A673 (cell line): Measurements from ENCODE around the gene FIBP. TPM values are rescaled to one million over a fixed set of nuclear protein-coding genes. Genes with fewer than 3 reads are reported as not detected.
A peak's percentile ranks its signal among the peaks of the same experiment; 100 is the strongest.

Source experiments
- BruUV-seq: library from RNA; stranded (reverse); fragments of 400-500 nt; replicated peaks from 2 replicates; lab custom pipeline; 2021; lab: Mats Ljungman, UMichigan
- CTCF ChIA-PET: fragments of 300-600 bp; sonication (Branson Sonifier 250); formaldehyde crosslinking; loops from one replicate; lab custom pipeline; 2022; ENCODE audit warnings: antibody characterized with exemption; lab: Charles Lee
- POLR2A ChIA-PET: fragments of 300-600 bp; sonication (Branson Sonifier 250); formaldehyde crosslinking; loops from one replicate; lab custom pipeline; 2022; ENCODE audit warnings: antibody characterized with exemption; ENCODE audit not compliant: low non-redundant PET; lab: Charles Lee
- DNase-seq: peaks from one replicate; pipeline ENCODE4 v3.0.0-alpha.2; 2015; ENCODE audit warnings: low spot score
- H3K27ac ChIP-seq: fragments of 200-600 bp; sonication (generic); 2 replicates; pipeline ENCODE4 v1.5.1; 2016; ENCODE audit warnings: mixed run types, low read depth, mild to moderate bottlenecking, mixed read lengths, antibody characterized with exemption, low read length; ENCODE audit not compliant: poor library complexity, severe bottlenecking
- H3K27me3 ChIP-seq: fragments of 200-600 bp; sonication (generic); replicated peaks from 2 replicates; pipeline ENCODE4 v1.6.1; 2017; ENCODE audit warnings: mixed run types, low read depth, mild to moderate bottlenecking, mixed read lengths, antibody characterized with exemption, low read length; ENCODE audit not compliant: insufficient read depth, poor library complexity
- H3K36me3 ChIP-seq: fragments of 200-600 bp; sonication (generic); 2 replicates; pipeline ENCODE4 v1.6.1; 2016; ENCODE audit warnings: mixed run types, mild to moderate bottlenecking, mixed read lengths, antibody characterized with exemption, low read length; ENCODE audit not compliant: insufficient read depth, poor library complexity, severe bottlenecking
- H3K4me1 ChIP-seq: fragments of 200-600 bp; sonication (generic); 2 replicates; pipeline ENCODE4 v1.6.1; 2017; ENCODE audit warnings: mixed run types, mild to moderate bottlenecking, mixed read lengths, antibody characterized with exemption, low read length; ENCODE audit not compliant: insufficient read depth, poor library complexity, severe bottlenecking
- H3K4me3 ChIP-seq: fragments of 200-600 bp; sonication (generic); 2 replicates; pipeline ENCODE4 v1.5.1; 2016; ENCODE audit warnings: low read depth, mixed run types, mild to moderate bottlenecking, mixed read lengths, low read length; ENCODE audit not compliant: poor library complexity, severe bottlenecking
- H3K9me3 ChIP-seq: fragments of 200-600 bp; sonication (generic); 2 replicates; pipeline ENCODE4 v1.6.1; 2016; ENCODE audit warnings: mixed run types, low read depth, mild to moderate bottlenecking, mixed read lengths, antibody characterized with exemption, low read length; ENCODE audit not compliant: poor library complexity, severe bottlenecking
- EZH2 ChIP-seq: fragments of 200-600 bp; sonication (generic); IDR thresholded peaks from 2 replicates; pipeline ENCODE4 v1.6.1; 2017; ENCODE audit warnings: borderline replicate concordance, low read depth, mild to moderate bottlenecking, mixed read lengths, antibody characterized with exemption, low read length; ENCODE audit not compliant: poor library complexity, severe bottlenecking
- intact Hi-C: fragments of 100-400 bp; cut with micrococcal nuclease; formaldehyde crosslinking; loops from one replicate; pipeline ENCODE4 v1.10.0; 2022; ENCODE audit not compliant: unreplicated experiment
- total RNA-seq: library from RNA; stranded (reverse); gene quantifications from 2 replicates; pipeline ENCODE4 v1.2.3, GENCODE V29; 2021
- TF ChIP-seq, protein P1 (sequence below): fragments of 300-800, 200-600 bp; sonication (generic); conservative IDR thresholded peaks from 2 replicates; pipeline ENCODE4 v1.5.1; 2017; ENCODE audit warnings: low read depth, mild to moderate bottlenecking, antibody characterized with exemption, low read length, moderate library complexity, mixed read lengths

The FIBP gene
- total RNA-seq, 1 experiment from 2014 or later = 98.5 TPM

DNA sequence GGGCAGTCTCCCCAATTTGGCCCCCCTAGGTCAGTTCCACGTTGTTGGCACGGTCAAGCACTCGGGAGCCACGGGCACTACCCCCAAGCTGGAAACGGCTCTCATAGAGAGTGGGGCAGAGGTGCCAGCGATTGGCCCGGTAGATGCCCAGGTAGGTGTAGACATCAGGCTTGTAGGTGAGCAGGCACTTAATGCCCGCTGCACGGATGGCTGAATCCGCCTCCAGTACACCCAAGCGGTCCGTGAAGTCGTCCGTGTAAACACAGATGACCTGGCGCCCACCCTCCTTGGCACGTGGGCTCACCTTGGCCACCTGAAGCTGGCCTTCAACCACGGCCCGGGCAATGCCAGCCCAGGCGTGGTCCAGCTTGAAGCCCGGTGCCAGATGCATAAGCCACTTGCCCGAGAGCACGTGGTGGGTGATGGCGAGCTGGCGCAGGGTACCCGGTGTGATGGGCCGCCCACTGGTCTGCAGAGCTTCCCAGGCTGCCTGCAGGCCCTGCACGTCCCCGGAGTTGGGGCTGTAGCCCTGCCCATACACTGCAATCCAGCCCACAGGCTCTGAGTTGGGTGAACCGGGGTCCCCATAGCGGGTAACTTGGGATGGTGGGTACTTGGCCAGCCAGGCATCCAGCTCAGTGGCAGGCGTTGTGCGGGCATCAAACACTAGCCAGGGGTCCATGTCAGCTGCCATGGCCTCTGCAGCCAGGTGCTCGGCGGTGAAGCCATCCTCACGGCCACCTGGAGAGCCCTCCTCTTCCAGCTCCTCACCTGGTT, 29.4 kb upstream of the FIBP start:
- peaks cover 8% of the 10 kb centered on the region for H3K36me3 ChIP-seq
- no peak for DNase-seq
- H3K27me3 ChIP-seq = no peaks in the 10 kb centered on the region
- H3K27ac ChIP-seq = peak overlapping the region; percentile 91
- H3K9me3 ChIP-seq = no peaks in the 10 kb centered on the region
- ChIA-PET POLR2A (no interaction called here), CTCF (interaction anchor here (0.5 to 0.6 kb wide), 2 partner anchors 30 to 141 kb away, joined by 4 to 6 read pairs; partner anchors contain the start of gene FIBP)
- peak overlapping the region; percentile 83 for H3K4me3 ChIP-seq
- peaks cover 32% of the 10 kb centered on the region for H3K4me1 ChIP-seq
- no TSS peak for BruUV-seq
- TF ChIP-seq EZH2 = no peak
- TF ChIP-seq, protein P1, sequence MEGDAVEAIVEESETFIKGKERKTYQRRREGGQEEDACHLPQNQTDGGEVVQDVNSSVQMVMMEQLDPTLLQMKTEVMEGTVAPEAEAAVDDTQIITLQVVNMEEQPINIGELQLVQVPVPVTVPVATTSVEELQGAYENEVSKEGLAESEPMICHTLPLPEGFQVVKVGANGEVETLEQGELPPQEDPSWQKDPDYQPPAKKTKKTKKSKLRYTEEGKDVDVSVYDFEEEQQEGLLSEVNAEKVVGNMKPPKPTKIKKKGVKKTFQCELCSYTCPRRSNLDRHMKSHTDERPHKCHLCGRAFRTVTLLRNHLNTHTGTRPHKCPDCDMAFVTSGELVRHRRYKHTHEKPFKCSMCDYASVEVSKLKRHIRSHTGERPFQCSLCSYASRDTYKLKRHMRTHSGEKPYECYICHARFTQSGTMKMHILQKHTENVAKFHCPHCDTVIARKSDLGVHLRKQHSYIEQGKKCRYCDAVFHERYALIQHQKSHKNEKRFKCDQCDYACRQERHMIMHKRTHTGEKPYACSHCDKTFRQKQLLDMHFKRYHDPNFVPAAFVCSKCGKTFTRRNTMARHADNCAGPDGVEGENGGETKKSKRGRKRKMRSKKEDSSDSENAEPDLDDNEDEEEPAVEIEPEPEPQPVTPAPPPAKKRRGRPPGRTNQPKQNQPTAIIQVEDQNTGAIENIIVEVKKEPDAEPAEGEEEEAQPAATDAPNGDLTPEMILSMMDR = no peak
- intact Hi-C loops = no loop called here

DNA sequence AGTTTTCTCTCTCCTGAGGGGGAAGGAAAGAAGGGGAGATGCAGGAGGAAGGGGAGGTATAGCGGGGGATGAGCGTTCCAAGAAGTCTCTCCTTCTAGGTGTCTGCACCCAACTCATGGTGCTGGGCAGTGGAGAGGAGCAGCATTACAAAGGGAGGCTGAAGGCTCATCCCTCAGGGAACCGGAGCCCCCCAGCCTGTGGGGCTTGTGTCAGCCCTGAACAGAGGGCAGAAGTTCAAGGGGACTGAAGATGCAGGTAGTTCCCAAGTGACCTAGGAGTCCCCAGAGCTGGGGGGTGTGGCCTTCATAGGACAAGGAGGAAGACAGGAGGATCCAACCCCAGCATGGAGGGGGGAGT, 28.8 kb upstream of the FIBP start:
- no TSS peak for BruUV-seq
- Histone ChIP-seq H3K36me3 (peaks cover 3% of the 10 kb centered on the region), H3K9me3 (no peaks in the 10 kb centered on the region), H3K4me1 (peaks cover 35% of the 10 kb centered on the region), H3K4me3 (no peak overlapping the region), H3K27me3 (no peaks in the 10 kb centered on the region), H3K27ac (no peak overlapping the region)
- CTCF ChIA-PET = no interaction called here
- TF ChIP-seq, protein P1 = no peak
- no peak for TF ChIP-seq EZH2
- no peak for DNase-seq
- intact Hi-C loops = no loop called here
- POLR2A ChIA-PET = no interaction called here

DNA sequence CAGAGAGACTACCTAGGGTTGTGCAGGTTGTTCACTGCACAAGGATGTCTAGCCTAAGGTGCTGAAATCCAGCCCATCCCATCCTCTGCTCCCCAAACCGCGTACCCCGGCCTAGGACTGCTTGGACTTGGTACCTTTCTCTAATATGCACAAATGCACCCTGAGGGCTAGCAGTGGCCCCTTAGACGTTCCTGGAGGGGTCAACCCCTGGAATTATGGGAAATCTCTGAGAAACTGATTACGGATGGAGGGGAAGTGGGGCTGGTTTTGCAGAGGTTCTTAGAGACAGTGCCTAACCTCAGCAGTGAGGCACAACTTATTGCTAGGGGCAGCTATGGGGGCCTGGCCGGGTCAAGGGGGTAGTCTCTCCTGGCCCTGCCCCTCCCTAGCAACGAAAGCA, 28.1 kb upstream of the FIBP start:
- TF ChIP-seq EZH2 = no peak
- TF ChIP-seq, protein P1 = no peak
- ChIA-PET CTCF (interaction anchor here (0.6 to 1.3 kb wide), 2 partner anchors 137 to 528 kb away, joined by 4 to 5 read pairs; no protein-coding TSS in a partner anchor), POLR2A (interaction anchor here (0.6 kb wide), 1 partner anchor 19 kb away, joined by 7 read pairs; no protein-coding TSS in a partner anchor)
- Histone ChIP-seq H3K27ac (peak overlapping the region; percentile 64), H3K27me3 (no peaks in the 10 kb centered on the region), H3K9me3 (no peaks in the 10 kb centered on the region), H3K4me1 (peaks cover 41% of the 10 kb centered on the region), H3K4me3 (no peak overlapping the region), H3K36me3 (no peaks in the 10 kb centered on the region)
- BruUV-seq = no TSS peak
- DNase-seq = no peak
- intact Hi-C loops = no loop called here
